Measurements from ENCODE around the gene LYPD6B.

LYPD6B gene

DNA sequence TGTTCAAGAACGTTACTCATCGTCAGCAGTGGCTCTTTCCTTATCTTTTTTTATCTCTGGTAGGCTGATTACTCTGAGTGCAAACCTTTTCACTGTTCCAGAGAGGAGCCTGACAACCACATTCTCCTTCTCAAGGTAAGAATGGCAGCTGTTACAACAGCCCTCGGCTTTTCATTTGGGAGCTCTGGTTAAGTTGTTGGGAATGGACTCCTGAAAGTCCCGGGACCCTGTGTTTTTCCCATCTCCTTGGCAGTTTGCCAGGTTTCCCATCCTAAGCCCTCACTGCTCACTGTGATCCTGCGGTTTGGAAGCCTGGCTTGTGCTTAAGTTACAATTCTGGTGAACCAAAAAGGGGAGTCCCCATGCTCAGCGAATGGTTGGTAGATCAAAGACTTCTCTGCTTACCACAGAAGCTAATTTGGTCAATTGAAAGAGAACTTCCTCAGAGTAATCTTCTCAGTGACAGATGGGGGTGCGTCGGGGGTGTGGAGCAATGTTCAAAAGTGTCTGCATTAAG is 122.3 kb downstream of the LYPD6B start:
- DNase-seq (ENCODE audit: low spot score), result peak; percentile 9

DNA sequence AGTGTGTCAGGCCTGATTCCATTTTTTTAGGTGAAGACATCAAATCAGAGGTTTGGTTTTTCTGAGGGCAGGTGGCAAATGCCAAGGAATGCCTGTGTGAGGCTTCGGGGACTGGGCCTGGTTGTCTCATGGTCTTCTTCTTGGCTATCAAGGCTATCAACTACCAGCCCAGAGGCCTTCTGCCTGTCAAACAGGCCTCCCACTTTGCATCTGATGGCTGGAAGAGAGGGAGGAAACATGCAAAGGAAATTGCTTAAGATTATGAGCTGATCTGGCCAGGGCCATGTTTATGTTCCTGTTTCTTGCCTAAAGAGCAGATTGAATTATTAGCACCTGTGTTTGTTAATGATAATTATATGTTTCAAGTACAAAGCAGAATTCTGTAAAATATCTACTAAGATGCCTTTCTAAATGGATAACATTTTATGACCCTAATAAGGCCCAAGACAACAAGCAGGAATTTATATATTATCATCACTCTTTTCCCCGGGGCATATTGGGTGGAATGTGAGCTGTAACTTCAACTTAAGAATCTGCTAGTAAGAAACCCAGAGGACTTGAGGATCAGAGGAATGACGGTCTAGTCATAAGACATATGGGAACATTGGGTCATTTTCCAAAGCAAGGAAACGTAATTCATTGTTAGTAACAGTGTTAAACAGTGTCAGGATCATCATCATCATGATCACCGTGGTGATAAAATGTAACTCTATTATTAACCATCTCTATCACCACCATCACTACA is 123.2 kb downstream of the LYPD6B start:
- DNase-seq (ENCODE audit: low spot score), result no peak

DNA sequence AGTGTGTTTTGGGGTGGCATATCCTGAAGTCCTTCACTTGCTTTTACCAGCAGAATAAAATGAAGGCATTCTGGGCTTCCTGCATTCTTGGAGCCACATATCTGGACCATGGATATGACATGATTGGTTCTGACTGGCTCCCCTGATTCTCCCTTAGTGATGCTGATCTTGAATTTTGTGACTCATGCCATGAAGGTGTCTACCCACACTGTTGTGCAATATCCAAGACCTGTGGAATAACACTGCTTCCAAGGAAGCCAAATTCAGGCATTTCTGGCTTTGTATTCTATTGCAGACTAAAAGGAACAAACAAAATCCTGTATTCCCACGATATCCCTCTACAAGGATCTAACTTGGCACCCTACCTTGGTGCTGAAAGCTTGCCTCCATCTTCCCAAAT is 125.8 kb downstream of the LYPD6B start:
- DNase-seq (ENCODE audit: low spot score), result no peak

DNA sequence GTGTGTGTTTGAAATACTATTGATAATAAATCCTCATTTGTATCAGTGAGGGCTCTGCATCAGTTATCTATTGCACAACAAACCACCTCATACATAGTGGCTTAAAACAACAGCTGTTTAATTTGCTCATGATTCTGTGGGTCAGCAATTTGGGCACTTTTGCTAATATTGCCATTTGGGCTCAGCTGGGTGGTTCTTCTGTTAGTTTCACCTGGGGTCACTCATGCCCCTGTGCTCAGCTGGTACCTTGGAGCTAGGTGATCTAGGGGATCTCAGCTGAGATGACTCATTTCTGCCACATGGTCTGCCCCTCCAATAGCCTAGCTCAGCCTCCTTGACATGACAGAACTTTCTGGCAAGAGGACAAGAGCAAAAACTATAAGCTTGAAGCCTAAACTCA is 126.3 kb downstream of the LYPD6B start:
- no peak for DNase-seq (ENCODE audit: low spot score)

DNA sequence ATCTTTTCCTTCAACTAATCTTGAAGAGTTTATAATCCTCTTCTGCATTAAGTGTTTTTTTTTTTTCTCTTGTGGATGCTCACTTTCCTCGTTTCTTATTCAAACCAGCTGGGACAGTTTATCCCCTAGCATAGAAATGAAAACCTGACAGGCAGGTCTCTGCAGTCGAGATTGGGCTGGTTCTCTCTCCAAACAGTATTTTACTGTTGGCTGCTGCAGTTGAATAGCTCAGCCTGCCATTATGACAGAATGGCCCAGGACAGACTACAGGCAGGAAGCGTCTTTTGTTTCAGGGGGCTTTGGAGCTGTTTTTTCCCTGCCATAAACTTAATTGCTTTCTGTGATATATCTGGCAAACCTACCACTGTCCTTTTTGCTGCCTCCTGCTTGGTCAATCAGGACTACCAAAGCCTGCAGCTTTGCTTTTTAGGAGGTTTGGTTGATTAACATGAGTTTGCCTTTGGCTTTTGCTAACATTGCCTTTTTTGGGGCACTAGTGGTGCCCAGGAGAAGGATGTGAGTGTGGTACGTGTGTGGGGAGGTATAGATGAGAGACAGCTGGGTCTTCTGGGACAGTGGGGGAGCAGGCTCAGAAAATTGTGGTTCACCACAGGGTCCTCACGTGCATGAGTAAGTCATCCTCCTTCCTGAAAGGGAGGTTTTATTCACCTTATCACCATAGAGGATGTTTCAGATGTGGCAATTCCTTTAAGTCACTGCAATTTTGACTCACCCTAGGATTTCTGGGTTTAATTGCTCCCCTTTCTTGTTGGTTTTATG is 128.7 kb downstream of the LYPD6B start:
- peak; percentile 37 for DNase-seq (ENCODE audit: low spot score)

DNA sequence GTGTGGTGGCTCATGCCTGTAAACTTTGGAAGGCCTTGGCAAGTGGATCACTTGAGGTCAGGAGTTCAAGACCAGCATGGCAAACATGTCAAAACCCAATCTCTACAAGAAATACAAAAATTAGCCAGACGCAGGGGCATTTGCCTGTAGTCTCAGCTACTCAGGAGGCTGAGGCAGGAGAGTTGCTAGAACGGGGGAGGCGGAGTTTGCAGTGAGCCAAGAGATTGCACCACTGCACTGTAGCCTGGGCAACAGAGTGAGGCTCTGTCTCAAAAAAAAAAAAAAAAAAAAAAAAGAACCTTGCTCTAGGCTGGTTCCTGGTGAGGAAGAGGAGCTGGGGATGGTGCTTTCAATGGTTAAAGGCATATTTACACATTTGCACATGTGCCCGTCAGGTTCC is 129.4 kb downstream of the LYPD6B start:
- DNase-seq (ENCODE audit: low spot score), result no peak

DNA sequence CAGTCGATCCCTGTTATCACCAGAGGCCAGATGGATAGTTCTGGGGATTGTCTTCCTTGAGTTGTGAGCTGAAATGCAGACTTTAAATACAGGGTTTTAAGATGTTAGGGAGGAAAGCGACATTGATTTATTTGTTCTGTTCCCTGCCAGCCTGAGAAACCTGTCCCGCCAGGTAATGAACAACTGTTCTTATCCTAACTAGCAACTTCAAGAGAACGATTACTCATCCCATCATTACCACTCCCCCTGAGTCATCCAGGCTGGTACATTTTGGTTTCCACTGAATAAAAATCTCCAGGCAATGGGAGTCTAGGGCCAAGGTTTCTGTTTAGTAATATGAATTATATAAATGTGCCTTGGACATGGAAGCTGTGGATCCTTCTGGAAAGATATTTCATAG is 131.2 kb downstream of the LYPD6B start:
- no peak for DNase-seq (ENCODE audit: low spot score)

DNA sequence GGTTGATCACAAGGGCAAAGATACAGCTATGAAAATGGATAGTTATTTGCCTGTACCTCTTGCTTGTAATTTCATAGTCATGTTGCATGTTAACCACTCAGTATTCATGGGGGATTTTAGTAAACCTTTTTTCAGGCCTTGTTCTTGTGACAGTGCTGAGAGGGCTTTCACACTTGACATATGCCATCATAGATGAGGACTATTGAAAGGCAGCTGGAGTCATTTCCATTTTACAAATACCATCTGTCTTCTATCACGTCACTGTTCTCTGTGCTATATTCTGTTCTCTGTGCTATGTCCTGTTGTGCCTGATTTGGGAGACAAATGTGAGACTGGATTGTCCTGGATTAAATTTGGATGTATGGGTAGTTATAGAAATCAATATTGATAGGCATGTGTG is 131.7 kb downstream of the LYPD6B start:
- DNase-seq (ENCODE audit: low spot score), result no peak

DNA sequence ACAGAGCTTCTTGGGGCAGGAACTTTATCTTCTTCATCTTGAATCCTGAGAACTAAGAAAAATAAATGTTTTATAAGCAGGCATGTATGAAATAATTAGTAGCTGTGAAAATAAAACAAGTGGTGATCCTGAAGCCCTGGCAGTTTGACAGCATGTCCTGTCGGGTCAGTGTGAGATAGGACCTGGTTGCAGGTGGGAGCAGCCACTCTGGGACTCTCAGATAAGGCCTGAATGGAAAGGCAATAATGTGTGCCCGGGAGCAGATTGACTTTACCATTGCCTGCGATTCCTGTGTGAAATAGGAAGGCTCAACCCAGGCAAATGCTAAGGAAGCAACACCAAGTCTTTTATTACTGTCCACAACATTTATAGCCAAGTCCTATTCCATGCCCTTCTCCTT is 132.4 kb downstream of the LYPD6B start:
- no peak for DNase-seq (ENCODE audit: low spot score)

DNA sequence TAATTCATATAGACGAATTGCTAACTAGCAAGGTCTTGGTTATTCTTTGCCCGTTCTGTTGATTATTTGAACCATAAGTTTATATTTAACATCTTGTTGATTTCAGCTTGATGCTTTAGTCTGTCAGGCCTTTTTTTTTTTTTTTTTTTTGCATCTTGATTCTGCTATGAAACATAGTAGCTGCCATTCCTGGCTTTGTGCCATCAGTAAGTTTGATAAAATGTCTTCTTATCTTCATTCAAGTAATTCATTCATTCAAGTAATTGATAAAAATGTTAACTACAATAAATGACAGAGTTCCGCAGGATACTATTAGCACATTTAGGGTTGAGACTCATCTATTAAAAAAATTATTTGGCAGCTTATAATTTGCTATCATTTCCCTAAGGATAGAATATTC is 134.7 kb downstream of the LYPD6B start:
- DNase-seq (ENCODE audit: low spot score), result no peak

DNA sequence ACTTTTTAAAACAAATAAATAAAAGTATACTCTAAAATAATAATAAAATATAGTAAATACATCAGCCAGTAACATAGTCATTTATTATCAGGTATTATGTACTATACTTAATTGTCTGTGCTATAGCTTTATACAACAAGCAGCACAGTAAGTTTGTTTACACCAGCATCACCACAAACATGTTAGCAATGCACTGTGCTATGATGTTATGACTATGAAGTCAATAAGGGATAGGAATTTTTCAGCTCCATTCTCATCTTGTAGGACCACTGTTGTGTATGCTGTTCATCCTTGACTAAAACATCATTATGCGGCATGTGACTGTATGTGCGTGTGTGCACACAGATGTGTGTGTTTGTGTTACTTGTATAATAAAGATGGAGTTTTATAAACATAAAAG is 137.5 kb downstream of the LYPD6B start:
- DNase-seq (ENCODE audit: low spot score), result no peak

DNA sequence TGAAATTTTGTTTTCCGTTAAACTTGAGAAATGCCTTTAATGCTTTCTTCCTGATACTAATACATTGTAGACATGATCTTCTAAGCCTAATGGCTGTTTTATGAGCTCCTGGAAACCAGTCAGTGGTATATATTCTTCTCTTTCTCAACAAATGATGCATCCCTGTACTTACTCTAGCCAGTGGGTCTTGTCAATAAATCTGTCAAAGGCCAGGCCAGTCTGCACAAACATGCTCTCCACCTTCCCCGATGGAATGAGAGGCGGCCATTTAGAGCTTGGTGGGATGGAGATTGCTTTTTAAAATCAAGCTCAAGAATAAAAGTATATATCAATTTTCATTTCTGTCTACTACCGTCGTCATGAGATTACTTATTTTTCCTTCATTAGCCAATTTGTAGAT is 140.1 kb downstream of the LYPD6B start:
- no peak for DNase-seq (ENCODE audit: low spot score)

DNA sequence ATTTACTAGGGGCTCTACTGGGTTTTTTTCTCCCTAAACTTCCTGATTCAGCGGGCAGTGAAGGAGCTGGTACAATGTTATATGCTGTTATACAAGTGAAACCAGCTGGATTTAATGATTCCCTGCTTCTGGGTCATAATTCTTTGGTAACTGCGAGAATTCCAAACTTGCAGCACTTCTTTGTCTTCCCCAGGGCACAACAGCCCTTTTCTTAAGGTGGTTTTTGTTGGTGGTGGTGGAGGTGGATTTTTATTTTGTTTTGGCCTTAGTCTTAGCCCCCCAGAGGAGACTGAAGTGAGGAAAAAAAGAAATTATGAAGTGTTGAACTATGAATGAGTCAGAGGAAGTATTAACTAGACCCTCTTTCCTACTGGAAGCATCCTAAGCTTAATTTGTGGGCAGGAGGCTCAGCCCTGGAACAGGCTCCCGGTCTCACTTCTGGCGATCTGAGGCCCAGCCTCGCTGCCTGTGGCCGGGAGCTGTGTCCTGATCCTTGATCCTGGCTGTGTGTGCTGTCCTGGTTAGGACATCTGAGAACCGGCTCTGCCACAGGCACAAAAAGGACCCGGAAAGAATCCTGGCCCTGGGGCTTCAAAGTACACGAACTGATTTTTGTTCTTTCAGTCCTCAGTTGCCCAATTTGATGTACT is 141.9 kb downstream of the LYPD6B start:
- no peak for DNase-seq (ENCODE audit: low spot score)

DNA sequence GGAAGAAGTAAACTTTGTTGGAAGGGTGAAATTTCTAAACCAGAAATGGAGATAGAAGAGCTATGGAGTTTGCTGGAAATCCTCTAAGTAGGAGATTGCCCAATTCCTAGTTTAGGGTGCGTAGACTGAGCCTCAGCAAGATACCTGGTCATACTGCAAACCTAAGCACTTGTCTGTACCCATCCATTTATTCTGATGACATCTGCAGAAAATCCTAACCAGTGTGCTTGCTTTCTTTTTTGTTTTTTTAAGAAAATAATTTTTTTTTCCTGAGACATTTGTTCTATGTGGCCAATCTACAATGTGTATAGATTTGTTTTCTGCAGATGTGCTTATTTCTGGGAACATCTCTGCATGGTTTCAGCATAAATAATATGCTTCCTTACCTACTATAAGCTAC is 144.7 kb downstream of the LYPD6B start:
- no peak for DNase-seq (ENCODE audit: low spot score)

DNA sequence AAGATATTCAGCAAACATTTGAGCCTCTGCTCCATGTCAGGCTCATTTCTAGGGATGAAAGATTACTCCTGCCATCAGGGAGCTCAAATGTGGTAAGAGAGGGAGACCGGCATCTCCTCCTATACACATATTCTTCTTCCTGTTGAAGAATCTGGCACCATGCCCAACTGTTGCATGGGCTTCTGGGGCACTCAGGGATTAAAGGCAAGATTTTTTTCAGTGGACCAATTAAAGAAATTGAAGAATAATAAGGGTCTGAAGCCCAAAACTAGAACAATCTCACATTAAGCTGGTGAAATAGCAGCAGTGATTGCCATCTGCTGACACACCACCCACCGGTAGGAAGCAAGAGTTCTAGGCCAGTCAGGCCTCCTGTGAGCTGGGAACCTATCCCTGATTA is 146.5 kb downstream of the LYPD6B start:
- no peak for DNase-seq (ENCODE audit: low spot score)

DNA sequence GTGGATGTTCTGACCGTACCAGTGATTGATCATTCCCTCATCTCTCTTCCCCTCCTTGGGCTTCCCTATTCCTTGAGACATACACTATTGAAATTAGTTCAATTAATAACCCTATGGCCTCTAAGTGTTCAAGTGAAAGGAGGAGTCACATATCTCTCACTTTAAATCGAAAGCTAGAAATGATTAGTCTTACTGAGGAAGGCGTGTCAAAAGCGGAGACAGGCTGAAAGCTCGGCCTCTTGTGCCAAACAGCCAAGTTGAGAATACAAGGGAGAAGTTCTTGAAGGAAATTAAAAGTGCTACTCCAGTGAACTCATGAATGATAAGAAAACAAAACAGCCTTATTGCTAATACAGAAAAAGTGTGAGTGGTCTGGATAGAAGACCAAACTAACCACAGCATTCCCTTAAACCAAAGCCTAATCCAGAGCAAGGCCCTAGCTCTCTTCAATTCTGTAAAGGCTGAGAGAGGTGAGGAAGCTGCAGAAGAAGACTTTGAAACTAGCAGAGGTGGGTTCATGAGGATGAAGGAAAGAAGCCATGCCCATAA is 147.5 kb downstream of the LYPD6B start:
- no peak for DNase-seq (ENCODE audit: low spot score)

DNA sequence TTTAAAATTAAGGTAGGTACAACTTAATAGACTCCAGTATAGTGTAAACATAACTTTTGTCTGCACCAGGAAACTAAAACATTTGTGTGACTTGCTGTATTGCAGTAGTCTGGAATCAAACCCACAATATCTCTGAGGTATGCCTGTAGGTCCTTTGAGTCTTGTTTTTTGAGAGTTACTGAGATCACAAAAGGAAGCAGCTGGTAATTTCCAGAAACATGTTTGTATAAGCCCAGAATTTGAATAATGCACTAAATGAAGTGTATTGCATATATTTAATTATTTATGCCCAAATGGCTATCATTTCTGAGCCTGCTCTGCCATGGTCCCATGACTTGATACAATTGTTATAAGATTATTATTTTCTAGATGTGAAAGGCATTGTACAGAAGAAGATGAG is 148.6 kb downstream of the LYPD6B start:
- DNase-seq (ENCODE audit: low spot score), result no peak

DNA sequence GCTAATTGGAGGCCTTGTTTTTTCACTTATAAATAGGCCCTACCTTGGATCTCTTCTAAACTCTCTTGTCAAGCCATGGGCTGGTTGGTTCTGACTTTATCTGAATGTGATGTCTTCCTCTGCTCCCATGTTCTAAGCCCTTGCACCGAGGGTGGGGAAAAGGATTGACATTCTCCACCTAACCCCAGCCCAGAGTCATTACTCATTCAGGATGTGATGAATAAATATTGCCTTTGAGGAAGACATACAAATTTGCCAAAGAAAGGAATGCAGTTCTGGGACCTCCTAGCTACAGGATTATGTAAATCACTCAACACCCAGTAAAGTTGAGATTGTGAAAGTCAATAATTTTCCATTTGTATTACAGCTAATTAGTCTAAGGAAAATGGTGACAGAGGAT is 149.8 kb downstream of the LYPD6B start:
- DNase-seq (ENCODE audit: low spot score), result no peak

DNA sequence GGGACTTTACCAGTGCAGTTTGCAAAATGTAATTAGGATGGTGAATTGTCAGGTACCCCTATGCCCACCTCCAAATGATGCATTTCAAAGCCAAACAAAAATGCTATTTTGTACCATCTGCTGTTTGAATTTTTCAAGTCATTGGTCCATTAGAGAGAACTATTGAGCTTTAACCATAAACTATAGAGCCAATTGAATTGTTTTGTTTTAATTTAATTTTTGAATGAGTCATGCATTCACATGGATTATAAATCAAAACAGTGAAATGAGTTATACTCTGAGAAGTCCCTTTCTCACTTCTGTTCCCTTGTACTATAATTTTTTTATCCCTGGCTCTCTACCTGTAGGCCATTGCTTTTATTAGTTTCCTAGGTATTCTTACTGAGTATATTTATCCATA is 151.3 kb downstream of the LYPD6B start:
- no peak for DNase-seq (ENCODE audit: low spot score)

DNA sequence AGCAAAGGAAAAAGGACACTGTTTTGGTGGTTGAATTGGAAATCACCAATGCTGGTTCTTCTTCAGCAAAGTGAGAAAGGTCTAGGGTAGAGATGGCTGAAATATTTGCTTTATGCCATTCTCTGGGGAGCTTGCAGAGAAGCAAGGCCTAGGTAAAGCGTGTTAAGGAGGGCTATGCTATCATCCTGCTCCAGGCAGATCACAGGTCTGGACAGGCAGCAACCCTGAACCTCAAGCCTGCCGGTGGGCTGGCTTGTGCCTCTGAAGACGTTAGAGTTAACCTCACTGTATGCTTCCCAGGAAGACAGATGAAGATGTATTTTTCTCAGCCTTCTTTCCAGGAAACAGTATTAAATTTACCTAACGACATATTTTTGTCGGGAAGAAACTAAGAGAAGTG is 153.4 kb downstream of the LYPD6B start:
- DNase-seq (ENCODE audit: low spot score), result no peak

DNA sequence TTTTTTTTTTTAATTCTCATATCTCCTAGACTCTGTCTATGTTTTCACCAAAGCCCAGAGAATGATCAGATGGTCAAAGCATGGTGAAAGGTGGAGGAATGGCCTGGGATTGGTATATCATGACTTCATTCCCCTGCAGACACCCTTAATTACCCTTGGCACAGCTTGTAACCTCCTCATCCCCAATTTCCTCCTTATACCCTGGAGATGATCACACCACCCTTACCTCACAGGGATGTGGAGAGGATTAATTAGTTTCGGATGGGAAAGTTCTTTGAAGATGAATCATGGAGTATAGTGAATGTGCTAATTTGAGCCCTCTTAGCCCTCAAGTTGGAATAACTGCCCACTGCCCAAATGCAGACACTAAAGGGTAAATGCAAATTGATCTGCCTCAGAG is 153.9 kb downstream of the LYPD6B start:
- no peak for DNase-seq (ENCODE audit: low spot score)

DNA sequence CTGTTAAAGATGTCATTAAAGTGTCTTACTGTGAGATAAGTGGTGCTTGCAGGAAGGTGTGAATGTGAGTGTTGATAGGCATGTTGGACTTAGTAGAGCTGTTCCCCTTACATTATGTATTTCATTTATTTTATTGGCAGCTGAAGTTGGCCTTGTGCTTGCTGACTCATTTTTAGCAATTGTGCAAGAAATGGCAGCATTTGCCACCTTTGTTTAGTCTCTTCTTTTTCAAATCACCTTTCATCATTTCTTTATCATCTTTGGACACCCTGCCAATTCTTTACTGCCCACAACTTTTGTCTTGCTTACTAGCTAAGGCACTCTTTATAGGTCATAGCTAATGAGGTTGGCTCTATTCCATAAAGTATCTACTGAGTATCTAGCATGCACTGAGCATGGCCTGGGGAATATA is 161.6 kb downstream of the LYPD6B start:
- no peak for DNase-seq (ENCODE audit: low spot score)

DNA sequence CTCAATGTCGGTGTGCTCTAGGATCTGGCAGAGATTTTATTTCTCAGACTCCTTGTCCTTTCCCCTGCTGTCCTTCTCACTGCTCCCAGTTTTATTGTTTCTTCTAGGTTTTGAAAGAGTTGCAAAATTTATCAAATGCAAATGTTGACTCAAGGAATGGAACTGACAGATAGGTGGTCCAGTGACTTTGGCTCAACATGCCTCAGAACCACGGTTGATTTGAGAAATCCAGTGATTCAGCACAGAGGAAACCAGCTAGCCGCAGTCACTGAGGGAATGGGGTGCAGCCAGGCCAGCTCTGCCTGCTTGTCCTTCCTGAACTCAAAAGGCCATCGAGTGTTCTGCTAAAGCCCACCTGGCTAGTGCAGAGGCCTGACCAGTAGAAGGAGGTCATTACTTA is 166.2 kb downstream of the LYPD6B start:
- no peak for DNase-seq (ENCODE audit: low spot score)

Measured in CD4-positive, alpha-beta T cell treated with Interleukin-6 at 100 ng/mL for 8 hours (primary cell).